Measurements from ENCODE around the gene FAM171A1.
"Not testable (repeated sequence)": the region's sequence is repeated elsewhere in the genome, so short reads cannot be mapped to it uniquely, and the experiment has no call there.

The FAM171A1 gene

GRCh38 chr10:15210521-15210920 lies 160.6 kb downstream of the FAM171A1 start:
- Histone ChIP-seq H3K36me3 (ENCODE audit: insufficient read depth, low read length) (peaks cover 11% of the 10 kb centered on the region), H3K27ac (ENCODE audit: low read depth, low read length) (peak overlapping the region; percentile 88; the same call in 1 of the 2 replicates), H3K79me2 (ENCODE audit: control insufficient read depth, insufficient read depth, low read length, unreplicated experiment) (no peaks in the 10 kb centered on the region), H3K27me3 (ENCODE audit: insufficient read depth, low read length) (no peaks in the 10 kb centered on the region), H3K4me3 (ENCODE audit: low read depth, low read length) (no peak overlapping the region), H3K4me1 (ENCODE audit: control insufficient read depth, insufficient read depth, low read length, unreplicated experiment) (peaks cover 23% of the 10 kb centered on the region), H2AFZ (ENCODE audit: low read length, unreplicated experiment) (no peak overlapping the region)

- Histone ChIP-seq H3K27ac (ENCODE audit: low read depth, low read length) (no peak overlapping the region), H3K36me3 (ENCODE audit: insufficient read depth, low read length) (peaks cover 11% of the 10 kb centered on the region), H3K27me3 (ENCODE audit: insufficient read depth, low read length) (no peaks in the 10 kb centered on the region), H2AFZ (ENCODE audit: low read length, unreplicated experiment) (no peak overlapping the region), H3K4me3 (ENCODE audit: low read depth, low read length) (no peak overlapping the region), H3K79me2 (ENCODE audit: control insufficient read depth, insufficient read depth, low read length, unreplicated experiment) (no peaks in the 10 kb centered on the region), H3K4me1 (ENCODE audit: control insufficient read depth, insufficient read depth, low read length, unreplicated experiment) (peaks cover 23% of the 10 kb centered on the region)
Measured at GRCh38 chr10:15209827-15210509, 161.1 kb downstream of the FAM171A1 start.

GRCh38 chr10:15208221-15208620 lies 162.9 kb downstream of the FAM171A1 start:
- H3K4me1 ChIP-seq (ENCODE audit: control insufficient read depth, insufficient read depth, low read length, unreplicated experiment) = peaks cover 27% of the 10 kb centered on the region
- no peak overlapping the region for H3K4me3 ChIP-seq (ENCODE audit: low read depth, low read length)
- no peaks in the 10 kb centered on the region for H3K79me2 ChIP-seq (ENCODE audit: control insufficient read depth, insufficient read depth, low read length, unreplicated experiment)
- H3K27ac ChIP-seq (ENCODE audit: low read depth, low read length) = no peak overlapping the region
- H3K27me3 ChIP-seq (ENCODE audit: insufficient read depth, low read length) = no peaks in the 10 kb centered on the region
- no peaks in the 10 kb centered on the region; the same call in 1 of the 2 replicates for H3K36me3 ChIP-seq (ENCODE audit: insufficient read depth, low read length)
- H2AFZ ChIP-seq (ENCODE audit: low read length, unreplicated experiment) = no peak overlapping the region

- not testable (repeated sequence) for H3K27me3 ChIP-seq (ENCODE audit: insufficient read depth, low read length); H3K36me3 ChIP-seq (ENCODE audit: insufficient read depth, low read length); H3K27ac ChIP-seq (ENCODE audit: low read depth, low read length); H3K4me3 ChIP-seq (ENCODE audit: low read depth, low read length); H2AFZ ChIP-seq (ENCODE audit: low read length, unreplicated experiment); H3K79me2 ChIP-seq (ENCODE audit: control insufficient read depth, insufficient read depth, low read length, unreplicated experiment)
- H3K4me1 ChIP-seq (ENCODE audit: control insufficient read depth, insufficient read depth, low read length, unreplicated experiment) = peaks cover 35% of the 10 kb centered on the region
Measured at GRCh38 chr10:15207410-15207809, 163.7 kb downstream of the FAM171A1 start.

- no peak overlapping the region for H3K4me3 ChIP-seq (ENCODE audit: low read depth, low read length)
- no peaks in the 10 kb centered on the region for H3K79me2 ChIP-seq (ENCODE audit: control insufficient read depth, insufficient read depth, low read length, unreplicated experiment)
- H3K27ac ChIP-seq (ENCODE audit: low read depth, low read length) = peak overlapping the region; percentile 85
- H3K36me3 ChIP-seq (ENCODE audit: insufficient read depth, low read length) = no peaks in the 10 kb centered on the region
- peaks cover 52% of the 10 kb centered on the region for H3K4me1 ChIP-seq (ENCODE audit: control insufficient read depth, insufficient read depth, low read length, unreplicated experiment)
- H2AFZ ChIP-seq (ENCODE audit: low read length, unreplicated experiment) = no peak overlapping the region
- H3K27me3 ChIP-seq (ENCODE audit: insufficient read depth, low read length) = no peaks in the 10 kb centered on the region
Measured at GRCh38 chr10:15202639-15203038, 168.4 kb downstream of the FAM171A1 start.

GRCh38 chr10:15202301-15202621 lies 168.8 kb downstream of the FAM171A1 start:
- not testable (repeated sequence) for H3K27me3 ChIP-seq (ENCODE audit: insufficient read depth, low read length); H3K4me3 ChIP-seq (ENCODE audit: low read depth, low read length); H3K79me2 ChIP-seq (ENCODE audit: control insufficient read depth, insufficient read depth, low read length, unreplicated experiment); H3K36me3 ChIP-seq (ENCODE audit: insufficient read depth, low read length); H2AFZ ChIP-seq (ENCODE audit: low read length, unreplicated experiment)
- Histone ChIP-seq H3K4me1 (ENCODE audit: control insufficient read depth, insufficient read depth, low read length, unreplicated experiment) (peaks cover 56% of the 10 kb centered on the region), H3K27ac (ENCODE audit: low read depth, low read length) (peak overlapping the region; percentile 85)

- peak overlapping the region; percentile 85 for H3K27ac ChIP-seq (ENCODE audit: low read depth, low read length)
- H3K4me1 ChIP-seq (ENCODE audit: control insufficient read depth, insufficient read depth, low read length, unreplicated experiment) = peaks cover 60% of the 10 kb centered on the region
- H2AFZ ChIP-seq (ENCODE audit: low read length, unreplicated experiment) = no peak overlapping the region
- peak overlapping the region; percentile 2; the same call in 1 of the 2 replicates for H3K4me3 ChIP-seq (ENCODE audit: low read depth, low read length)
- no peaks in the 10 kb centered on the region for H3K36me3 ChIP-seq (ENCODE audit: insufficient read depth, low read length)
- no peaks in the 10 kb centered on the region for H3K79me2 ChIP-seq (ENCODE audit: control insufficient read depth, insufficient read depth, low read length, unreplicated experiment)
- H3K27me3 ChIP-seq (ENCODE audit: insufficient read depth, low read length) = no peaks in the 10 kb centered on the region
Measured at GRCh38 chr10:15201589-15202300, 169.3 kb downstream of the FAM171A1 start.

GRCh38 chr10:15200626-15201025 lies 170.5 kb downstream of the FAM171A1 start:
- Histone ChIP-seq H3K79me2 (ENCODE audit: control insufficient read depth, insufficient read depth, low read length, unreplicated experiment) (no peaks in the 10 kb centered on the region), H3K4me1 (ENCODE audit: control insufficient read depth, insufficient read depth, low read length, unreplicated experiment) (peaks cover 70% of the 10 kb centered on the region), H3K27ac (ENCODE audit: low read depth, low read length) (peak overlapping the region; percentile 85), H3K4me3 (ENCODE audit: low read depth, low read length) (peak overlapping the region; percentile 3; the same call in 1 of the 2 replicates), H3K36me3 (ENCODE audit: insufficient read depth, low read length) (no peaks in the 10 kb centered on the region), H3K27me3 (ENCODE audit: insufficient read depth, low read length) (no peaks in the 10 kb centered on the region), H2AFZ (ENCODE audit: low read length, unreplicated experiment) (no peak overlapping the region)

GRCh38 chr10:15197911-15198310 lies 173.2 kb downstream of the FAM171A1 start:
- Histone ChIP-seq H3K36me3 (ENCODE audit: insufficient read depth, low read length) (no peaks in the 10 kb centered on the region), H3K4me1 (ENCODE audit: control insufficient read depth, insufficient read depth, low read length, unreplicated experiment) (peaks cover 63% of the 10 kb centered on the region), H3K27me3 (ENCODE audit: insufficient read depth, low read length) (no peaks in the 10 kb centered on the region), H3K27ac (ENCODE audit: low read depth, low read length) (no peak overlapping the region), H3K4me3 (ENCODE audit: low read depth, low read length) (no peak overlapping the region), H3K79me2 (ENCODE audit: control insufficient read depth, insufficient read depth, low read length, unreplicated experiment) (no peaks in the 10 kb centered on the region), H2AFZ (ENCODE audit: low read length, unreplicated experiment) (no peak overlapping the region)

- Histone ChIP-seq H3K36me3 (ENCODE audit: insufficient read depth, low read length) (no peaks in the 10 kb centered on the region), H2AFZ (ENCODE audit: low read length, unreplicated experiment) (no peak overlapping the region), H3K27me3 (ENCODE audit: insufficient read depth, low read length) (no peaks in the 10 kb centered on the region), H3K79me2 (ENCODE audit: control insufficient read depth, insufficient read depth, low read length, unreplicated experiment) (no peaks in the 10 kb centered on the region), H3K4me1 (ENCODE audit: control insufficient read depth, insufficient read depth, low read length, unreplicated experiment) (peaks cover 57% of the 10 kb centered on the region), H3K4me3 (ENCODE audit: low read depth, low read length) (no peak overlapping the region), H3K27ac (ENCODE audit: low read depth, low read length) (peak overlapping the region; percentile 19; the same call in 1 of the 2 replicates)
Measured at GRCh38 chr10:15197276-15197675, 173.8 kb downstream of the FAM171A1 start.
